Measurements from ENCODE around the gene YEATS2. TPM values are rescaled to one million over a fixed set of nuclear protein-coding genes. Genes with fewer than 3 reads are reported as not detected.
A peak's percentile ranks its signal among the peaks of the same experiment; 100 is the strongest.

YEATS2 gene
- total RNA-seq, 1 donor from 2014 or later, result 10.7 TPM

DNA sequence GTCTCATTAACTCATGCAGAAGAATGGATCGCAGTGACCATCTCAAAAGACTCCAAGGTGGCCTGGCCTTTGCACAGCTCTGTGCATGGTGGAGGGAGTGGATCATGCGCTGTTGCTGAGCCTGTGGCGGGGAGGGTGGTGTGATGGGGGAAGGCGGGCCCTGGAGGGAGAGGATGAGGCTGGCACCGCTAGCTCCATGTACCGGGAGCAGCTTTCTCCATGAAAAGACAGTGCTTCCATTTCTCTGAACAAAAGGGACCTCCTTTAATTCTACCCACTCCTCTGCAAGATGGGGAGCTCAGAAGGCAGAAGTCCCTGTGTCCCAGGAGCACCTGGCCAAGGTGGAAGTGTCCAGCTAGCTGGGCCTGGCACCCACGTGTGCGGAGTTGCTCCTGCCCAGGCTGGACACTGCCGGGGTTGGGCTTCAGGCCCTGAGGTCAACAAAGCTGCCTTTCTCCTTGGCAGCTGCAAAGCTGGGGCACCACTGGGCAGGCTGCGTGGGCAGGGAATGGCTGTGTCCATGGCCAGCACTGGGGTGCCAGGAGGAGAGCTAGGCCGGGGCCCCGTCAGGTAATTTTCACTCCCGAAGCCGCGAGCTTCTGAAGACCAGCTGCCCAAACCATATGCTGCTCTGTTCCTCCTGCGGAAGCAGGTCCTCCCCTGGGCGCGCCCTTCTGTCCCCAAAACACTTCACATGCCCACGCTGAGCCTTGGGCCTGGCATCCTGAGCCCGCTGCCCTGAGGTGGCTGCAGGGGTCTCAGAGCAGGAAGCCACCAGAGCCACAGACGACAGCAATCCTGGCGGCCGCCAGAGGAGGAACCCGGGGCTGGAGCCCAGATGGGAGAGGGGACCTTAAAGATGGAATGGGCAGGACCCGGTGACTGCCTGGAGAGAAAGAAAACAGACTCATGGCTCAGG lies 121.4 kb downstream of the YEATS2 start:
- no peak overlapping the region for H3K27ac ChIP-seq (replicated peaks)
- peaks cover 21% of the 10 kb centered on the region for H3K36me3 ChIP-seq
- H3K27me3 ChIP-seq (ENCODE audit: low read depth), result no peaks in the 10 kb centered on the region
- H3K4me3 ChIP-seq, result no peak overlapping the region
- intact Hi-C loops (cut with micrococcal nuclease), result no loop called here
- no peak for DNase-seq
- no peaks in the 10 kb centered on the region for H3K4me1 ChIP-seq
- H3K9me3 ChIP-seq (replicated peaks), result no peaks in the 10 kb centered on the region
- TF ChIP-seq, protein P1, sequence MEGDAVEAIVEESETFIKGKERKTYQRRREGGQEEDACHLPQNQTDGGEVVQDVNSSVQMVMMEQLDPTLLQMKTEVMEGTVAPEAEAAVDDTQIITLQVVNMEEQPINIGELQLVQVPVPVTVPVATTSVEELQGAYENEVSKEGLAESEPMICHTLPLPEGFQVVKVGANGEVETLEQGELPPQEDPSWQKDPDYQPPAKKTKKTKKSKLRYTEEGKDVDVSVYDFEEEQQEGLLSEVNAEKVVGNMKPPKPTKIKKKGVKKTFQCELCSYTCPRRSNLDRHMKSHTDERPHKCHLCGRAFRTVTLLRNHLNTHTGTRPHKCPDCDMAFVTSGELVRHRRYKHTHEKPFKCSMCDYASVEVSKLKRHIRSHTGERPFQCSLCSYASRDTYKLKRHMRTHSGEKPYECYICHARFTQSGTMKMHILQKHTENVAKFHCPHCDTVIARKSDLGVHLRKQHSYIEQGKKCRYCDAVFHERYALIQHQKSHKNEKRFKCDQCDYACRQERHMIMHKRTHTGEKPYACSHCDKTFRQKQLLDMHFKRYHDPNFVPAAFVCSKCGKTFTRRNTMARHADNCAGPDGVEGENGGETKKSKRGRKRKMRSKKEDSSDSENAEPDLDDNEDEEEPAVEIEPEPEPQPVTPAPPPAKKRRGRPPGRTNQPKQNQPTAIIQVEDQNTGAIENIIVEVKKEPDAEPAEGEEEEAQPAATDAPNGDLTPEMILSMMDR (IDR thresholded peaks at IDR 0.05; ENCODE audit: borderline replicate concordance), result no peak

DNA sequence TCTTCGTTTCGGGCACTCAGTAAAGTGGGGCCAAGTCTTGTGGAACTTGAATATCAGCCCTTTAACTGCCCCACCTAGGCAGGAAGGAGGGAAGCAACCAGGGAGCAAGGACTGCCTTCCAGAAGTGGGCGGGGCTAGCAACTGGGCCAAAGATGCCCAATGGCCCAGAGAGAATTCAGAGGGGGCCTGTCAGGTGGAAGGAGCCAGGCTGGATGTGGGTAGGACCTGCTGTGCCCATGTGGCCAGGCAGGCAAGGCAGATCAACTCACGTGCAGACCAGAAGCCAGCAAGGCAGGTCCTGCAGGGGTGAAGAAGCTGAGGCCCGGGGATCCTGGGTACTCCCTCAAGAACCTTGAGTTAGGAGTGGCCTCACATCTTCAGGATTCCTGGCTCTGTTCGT lies 122.2 kb downstream of the YEATS2 start:
- H3K36me3 ChIP-seq, result peaks cover 21% of the 10 kb centered on the region
- no peak overlapping the region for H3K4me3 ChIP-seq
- intact Hi-C loops (cut with micrococcal nuclease), result no loop called here
- no peak for DNase-seq
- TF ChIP-seq, protein P1 (IDR thresholded peaks at IDR 0.05; ENCODE audit: borderline replicate concordance), result no peak
- H3K27me3 ChIP-seq (ENCODE audit: low read depth), result no peaks in the 10 kb centered on the region
- H3K27ac ChIP-seq (replicated peaks), result no peak overlapping the region
- no peaks in the 10 kb centered on the region for H3K9me3 ChIP-seq (replicated peaks)
- H3K4me1 ChIP-seq, result peaks cover 8% of the 10 kb centered on the region

DNA sequence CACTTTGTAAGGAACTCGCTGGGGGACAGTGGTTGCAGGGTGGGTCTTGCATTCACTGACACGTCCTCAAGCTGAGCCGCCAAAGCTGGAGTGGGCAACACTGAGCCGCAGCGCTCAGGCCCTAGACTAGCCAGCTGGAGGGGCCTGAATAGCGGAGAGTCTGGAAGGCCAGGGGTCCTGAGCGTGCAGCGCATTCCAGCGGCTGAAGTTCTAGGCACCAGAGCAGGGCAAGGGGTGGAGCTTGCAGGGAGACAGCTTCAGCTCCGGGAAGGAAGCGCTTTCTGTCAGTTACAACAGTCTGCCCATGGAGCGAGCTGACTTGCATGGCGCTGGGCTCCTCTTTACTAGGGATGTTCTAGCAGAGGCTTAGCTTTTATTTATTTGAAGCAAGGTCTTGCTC lies 125.0 kb downstream of the YEATS2 start:
- intact Hi-C loops (cut with micrococcal nuclease), result no loop called here
- Histone ChIP-seq H3K36me3 (peaks cover 10% of the 10 kb centered on the region), H3K4me1 (peaks cover 25% of the 10 kb centered on the region), H3K27ac (replicated peaks) (no peak overlapping the region), H3K9me3 (replicated peaks) (no peaks in the 10 kb centered on the region), H3K4me3 (no peak overlapping the region), H3K27me3 (ENCODE audit: low read depth) (no peaks in the 10 kb centered on the region)
- no peak for DNase-seq
- TF ChIP-seq, protein P1 (IDR thresholded peaks at IDR 0.05; ENCODE audit: borderline replicate concordance), result no peak

DNA sequence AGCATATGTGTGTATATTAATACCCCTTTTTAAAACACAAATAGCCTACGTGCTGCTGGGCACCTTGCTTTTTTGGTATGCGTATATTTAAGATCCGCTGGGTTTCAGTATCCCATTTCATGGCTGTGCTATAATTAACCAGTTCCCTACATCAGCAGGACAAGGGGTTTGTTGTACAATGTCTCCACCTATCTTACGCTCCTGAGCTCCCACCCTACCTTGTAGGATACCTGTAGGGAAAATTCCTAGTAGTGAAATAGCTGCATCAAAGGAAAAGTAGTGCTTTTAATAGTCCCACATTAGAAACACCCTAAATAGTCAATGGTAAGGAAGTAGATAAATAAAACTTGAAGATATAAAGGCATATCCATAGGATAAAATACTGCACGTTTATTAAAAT lies 126.4 kb downstream of the YEATS2 start:
- intact Hi-C loops (cut with micrococcal nuclease), result no loop called here
- Histone ChIP-seq H3K4me1 (peaks cover 33% of the 10 kb centered on the region), H3K27me3 (ENCODE audit: low read depth) (no peaks in the 10 kb centered on the region), H3K9me3 (replicated peaks) (no peaks in the 10 kb centered on the region), H3K27ac (replicated peaks) (no peak overlapping the region), H3K4me3 (no peak overlapping the region), H3K36me3 (peaks cover 13% of the 10 kb centered on the region)
- TF ChIP-seq, protein P1 (IDR thresholded peaks at IDR 0.05; ENCODE audit: borderline replicate concordance), result no peak
- no peak for DNase-seq

DNA sequence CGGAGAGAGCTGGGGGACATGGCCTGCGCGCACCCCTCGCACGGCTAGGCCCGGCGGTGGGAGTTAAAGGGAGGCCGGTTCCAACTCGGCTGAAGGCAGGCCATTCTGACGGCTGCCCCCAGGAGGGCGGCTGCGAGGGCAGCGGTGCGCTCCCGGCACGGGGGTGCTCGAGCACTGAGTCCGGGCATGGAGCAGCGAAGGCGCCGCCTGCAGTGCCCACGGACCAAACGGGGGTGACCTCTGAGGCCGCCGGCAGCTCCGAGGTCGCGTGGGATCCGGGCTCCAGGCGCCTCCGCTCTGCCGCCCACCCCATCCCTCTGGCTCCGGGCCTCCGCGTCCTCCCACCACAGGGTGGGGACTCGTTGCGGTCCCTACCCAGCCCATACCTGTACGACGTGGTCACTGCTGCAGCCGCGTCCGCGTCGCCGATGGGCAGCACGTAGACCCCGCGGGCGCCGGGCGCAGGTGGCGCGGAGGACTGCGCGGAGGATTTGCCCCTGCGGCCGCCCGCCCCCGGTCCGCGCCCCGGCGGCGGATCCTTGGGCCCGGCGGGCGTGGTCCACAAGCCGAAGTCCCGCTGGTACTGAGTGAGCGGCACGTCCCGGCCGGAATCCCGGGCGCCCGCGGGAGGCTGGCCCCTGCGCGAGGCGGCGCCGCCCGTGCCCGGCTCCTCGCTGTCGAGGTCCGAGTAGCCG lies 127.3 kb downstream of the YEATS2 start:
- intact Hi-C loops (cut with micrococcal nuclease), result no loop called here
- no peaks in the 10 kb centered on the region for H3K27me3 ChIP-seq (ENCODE audit: low read depth)
- H3K9me3 ChIP-seq (replicated peaks), result no peaks in the 10 kb centered on the region
- peak overlapping the region; percentile 38 for H3K27ac ChIP-seq (replicated peaks)
- peaks cover 12% of the 10 kb centered on the region for H3K36me3 ChIP-seq
- H3K4me3 ChIP-seq, result peak overlapping the region; percentile 77
- TF ChIP-seq, protein P1 (IDR thresholded peaks at IDR 0.05; ENCODE audit: borderline replicate concordance), result no peak
- no peak for DNase-seq
- H3K4me1 ChIP-seq, result peaks cover 33% of the 10 kb centered on the region
